Duodenal mucosa (tissue), 2 donors: ENCODE measurements around the gene RAET1G.
A peak's percentile ranks its signal among the peaks of the same experiment; 100 is the strongest.
"Not testable (repeated sequence)": the region's sequence is repeated elsewhere in the genome, so short reads cannot be mapped to it uniquely, and the experiment has no call there.

Experiments
- H3K27ac ChIP-seq: one replicate; pipeline ENCODE4 v1.7.0; 2013; ENCODE audit warnings: low read depth, low read length
- H3K27me3 ChIP-seq, 2 donors: one replicate each; pipeline ENCODE4 v1.7.0; 2013; ENCODE audit warnings: low read length in 2 of 2, control low read depth in 1 of 2; ENCODE audit not compliant: insufficient read depth in 2 of 2, control insufficient read depth in 1 of 2
- H3K36me3 ChIP-seq, 2 donors: one replicate each; pipeline ENCODE4 v1.7.0; 2013; ENCODE audit warnings: low read length in 2 of 2, control low read depth in 1 of 2; ENCODE audit not compliant: insufficient read depth in 2 of 2, control insufficient read depth in 1 of 2
- H3K4me1 ChIP-seq, 2 donors: one replicate each; pipeline ENCODE4 v1.7.0; 2013; ENCODE audit warnings: low read length in 2 of 2, control low read depth in 1 of 2; ENCODE audit not compliant: insufficient read depth in 2 of 2, control insufficient read depth in 1 of 2
- H3K4me3 ChIP-seq, 2 donors: one replicate each; pipeline ENCODE4 v1.7.0; 2013; ENCODE audit warnings: low read length in 2 of 2, low read depth in 1 of 2
- H3K9ac ChIP-seq, 2 donors: one replicate each; pipeline ENCODE4 v1.7.0; 2013; ENCODE audit warnings: low read length in 2 of 2, low read depth in 1 of 2
- H3K9me3 ChIP-seq, 2 donors: one replicate each; pipeline ENCODE4 v1.7.0; 2013; ENCODE audit warnings: low read length in 2 of 2, control low read depth in 1 of 2; ENCODE audit not compliant: control insufficient read depth in 1 of 2

The RAET1G gene, protein sequence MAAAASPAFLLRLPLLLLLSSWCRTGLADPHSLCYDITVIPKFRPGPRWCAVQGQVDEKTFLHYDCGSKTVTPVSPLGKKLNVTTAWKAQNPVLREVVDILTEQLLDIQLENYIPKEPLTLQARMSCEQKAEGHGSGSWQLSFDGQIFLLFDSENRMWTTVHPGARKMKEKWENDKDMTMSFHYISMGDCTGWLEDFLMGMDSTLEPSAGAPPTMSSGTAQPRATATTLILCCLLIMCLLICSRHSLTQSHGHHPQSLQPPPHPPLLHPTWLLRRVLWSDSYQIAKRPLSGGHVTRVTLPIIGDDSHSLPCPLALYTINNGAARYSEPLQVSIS

DNA sequence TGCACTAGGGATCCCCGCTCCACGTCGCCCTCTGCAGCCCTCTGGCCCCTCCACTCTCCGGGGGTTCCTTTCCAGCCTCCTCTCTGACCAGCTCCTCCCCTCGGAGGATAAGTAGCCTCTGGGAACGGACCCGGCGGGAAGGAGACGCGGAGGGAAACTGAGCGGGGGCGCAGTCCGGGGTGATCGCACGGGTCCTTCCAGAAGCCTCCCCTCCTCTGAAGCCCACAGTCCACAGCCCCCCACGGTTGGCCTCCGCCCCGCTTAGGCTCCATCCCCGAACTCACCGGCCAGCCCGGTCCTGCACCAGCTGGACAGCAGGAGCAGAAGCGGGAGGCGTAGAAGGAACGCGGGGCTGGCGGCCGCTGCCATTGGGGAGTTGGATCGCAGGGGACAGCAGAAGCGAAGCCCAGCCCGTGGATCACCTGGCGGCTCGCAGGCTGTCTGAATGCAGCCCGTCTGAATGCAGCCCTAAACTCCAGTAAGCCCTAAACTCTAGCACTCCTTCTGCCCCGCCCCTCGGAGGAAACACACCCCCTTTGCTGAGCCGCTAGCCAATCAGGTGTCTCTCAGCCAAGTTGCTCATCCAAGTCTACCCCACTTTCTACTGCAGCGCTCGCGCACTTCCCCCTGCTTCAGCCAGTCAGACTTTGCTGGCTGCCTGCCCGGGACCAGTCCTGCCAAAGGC, at the start of gene RAET1G:
Gene RAET1G, minus strand, starts transcription at position 480 of the 685 bp plus-strand sequence. Its CDS starts 111 bp downstream, at position 369.
- no peak within 1 kb of the TSS for H3K9ac ChIP-seq
- H3K36me3 ChIP-seq, result no peaks in the 10 kb centered on the region
- H3K27ac ChIP-seq, result no peak within 1 kb of the TSS
- no peaks in the 10 kb centered on the region for H3K9me3 ChIP-seq
- peak within 1 kb of the TSS; percentile 65 to 74 for H3K4me3 ChIP-seq
- peaks cover 4 to 19% of the 10 kb centered on the region in 2 donors for H3K27me3 ChIP-seq
- H3K4me1 ChIP-seq, result peaks cover 7 to 22% of the 10 kb centered on the region in 2 donors

DNA sequence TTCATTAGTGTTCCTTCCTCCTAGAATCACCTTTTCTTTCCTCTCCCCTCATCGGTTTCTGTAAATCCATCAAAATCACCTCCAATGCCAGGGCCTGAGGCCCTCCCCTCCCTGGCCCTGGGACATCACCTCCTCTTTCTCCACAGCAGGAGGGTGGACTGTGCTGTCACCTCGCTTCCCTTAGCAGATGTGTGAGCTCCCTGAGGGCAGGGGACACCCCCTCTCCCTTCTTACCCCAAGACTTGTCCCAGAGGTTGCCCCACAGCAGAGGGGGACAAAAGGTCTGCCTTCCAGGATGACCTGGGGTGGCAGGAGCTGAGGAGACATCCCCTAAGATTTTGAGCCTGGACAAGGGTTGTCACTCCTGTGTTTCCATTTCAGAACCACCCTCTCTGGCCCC, 46.7 kb upstream of the RAET1G start:
- H3K27me3 ChIP-seq, result peaks cover 45 to 52% of the 10 kb centered on the region in 2 donors
- no peak overlapping the region for H3K9ac ChIP-seq
- peaks cover 1 to 7% of the 10 kb centered on the region in 2 donors for H3K4me1 ChIP-seq
- no peak overlapping the region for H3K4me3 ChIP-seq
- H3K27ac ChIP-seq, result no peak overlapping the region
- H3K36me3 ChIP-seq, result no peaks in the 10 kb centered on the region
- no peaks in the 10 kb centered on the region for H3K9me3 ChIP-seq

DNA sequence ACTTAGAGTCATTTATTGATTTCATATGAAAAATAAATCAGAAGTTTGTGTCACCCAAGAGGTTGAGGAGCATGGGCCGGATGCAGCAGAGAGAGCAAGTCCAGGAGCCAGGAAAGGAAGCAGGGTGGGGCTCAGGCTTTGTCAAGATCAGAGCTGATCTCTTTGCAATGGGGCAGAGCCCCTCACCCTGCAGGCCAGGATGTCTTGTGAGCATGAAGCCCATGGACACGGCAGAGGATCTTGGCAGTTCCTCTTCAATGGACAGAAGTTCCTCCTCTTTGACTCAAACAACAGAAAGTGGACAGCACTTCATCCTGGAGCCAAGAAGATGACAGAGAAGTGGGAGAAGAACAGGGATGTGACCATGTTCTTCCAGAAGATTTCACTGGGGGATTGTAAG, 46.0 kb upstream of the RAET1G start:
- not testable (repeated sequence) for H3K36me3 ChIP-seq, H3K9ac ChIP-seq, H3K9me3 ChIP-seq, H3K4me3 ChIP-seq, H3K27ac ChIP-seq
- H3K27me3 ChIP-seq, result peaks cover 45 to 52% of the 10 kb centered on the region in 2 donors
- H3K4me1 ChIP-seq, result peaks cover 7 to 15% of the 10 kb centered on the region in 2 donors

DNA sequence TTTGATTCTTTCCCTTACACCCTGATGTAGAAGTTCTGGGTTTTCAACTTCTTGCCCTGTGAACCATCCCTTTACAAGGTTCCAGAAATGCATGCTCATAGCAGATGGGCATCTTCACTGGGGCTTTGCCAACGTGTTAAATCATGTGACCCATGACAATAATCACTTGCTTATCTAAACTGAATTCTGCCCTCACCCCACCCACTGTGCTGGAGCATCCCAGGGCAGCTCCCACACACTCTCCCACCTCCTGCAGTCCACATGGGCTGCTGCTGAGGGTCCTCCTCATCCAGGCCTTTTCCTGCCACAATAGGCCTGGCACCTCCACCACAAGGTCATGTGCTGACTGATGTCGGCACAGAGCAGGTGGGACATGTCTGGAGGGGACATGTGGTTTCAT, 45.1 kb upstream of the RAET1G start:
- not testable (repeated sequence) for H3K9me3 ChIP-seq, H3K9ac ChIP-seq, H3K4me3 ChIP-seq, H3K27ac ChIP-seq, H3K36me3 ChIP-seq
- Histone ChIP-seq H3K27me3 (peaks cover 47 to 53% of the 10 kb centered on the region in 2 donors), H3K4me1 (peaks cover 7 to 22% of the 10 kb centered on the region in 2 donors)

DNA sequence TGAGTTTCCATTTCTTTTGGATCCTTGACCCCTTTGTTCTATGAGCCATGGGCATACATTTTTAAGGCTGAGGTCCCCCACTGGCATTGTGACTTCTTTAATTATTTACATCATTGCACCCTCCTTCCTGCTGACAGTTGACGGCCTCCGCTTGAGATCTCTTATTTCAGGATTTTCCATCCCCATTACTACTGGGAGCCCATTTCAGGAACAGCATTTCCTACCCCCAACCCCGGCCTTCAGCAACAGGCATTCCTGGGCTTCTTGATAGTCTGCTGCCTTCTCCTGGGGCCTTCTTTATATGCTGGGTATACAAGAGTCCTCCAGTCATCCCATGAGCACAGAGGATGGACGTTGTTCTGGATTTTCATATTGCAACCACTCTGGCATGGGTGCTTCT, 44.7 kb upstream of the RAET1G start:
- no peak overlapping the region for H3K4me3 ChIP-seq
- H3K27me3 ChIP-seq, result peaks cover 51 to 53% of the 10 kb centered on the region in 2 donors
- no peak overlapping the region for H3K27ac ChIP-seq
- H3K9ac ChIP-seq, result no peak overlapping the region
- peaks cover 7 to 23% of the 10 kb centered on the region in 2 donors for H3K4me1 ChIP-seq
- H3K9me3 ChIP-seq, result no peaks in the 10 kb centered on the region
- no peaks in the 10 kb centered on the region for H3K36me3 ChIP-seq

DNA sequence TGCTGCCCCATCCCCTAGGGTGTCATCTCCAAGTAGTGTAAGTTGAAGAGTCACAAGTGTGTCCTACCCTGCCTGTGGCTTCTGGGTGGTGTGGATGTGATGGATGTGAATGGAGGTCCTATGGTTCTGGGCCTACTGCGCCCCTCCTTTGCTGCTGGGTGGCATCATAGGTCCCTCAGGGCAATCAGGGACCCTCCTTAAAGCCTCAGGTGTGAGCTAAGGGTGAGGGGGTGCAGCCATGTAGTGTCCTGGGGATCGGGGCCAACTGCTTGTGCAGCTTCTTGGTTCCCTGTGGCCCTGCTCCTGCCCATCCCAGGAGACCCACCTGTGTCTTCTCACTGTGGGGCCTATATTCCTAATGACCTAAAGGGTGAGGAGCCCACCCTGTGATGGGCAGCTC, 43.4 kb upstream of the RAET1G start:
- peaks cover 58 to 63% of the 10 kb centered on the region in 2 donors for H3K27me3 ChIP-seq
- H3K4me1 ChIP-seq, result peaks cover 7 to 23% of the 10 kb centered on the region in 2 donors
- not testable (repeated sequence) for H3K36me3 ChIP-seq, H3K27ac ChIP-seq, H3K9ac ChIP-seq, H3K4me3 ChIP-seq, H3K9me3 ChIP-seq

DNA sequence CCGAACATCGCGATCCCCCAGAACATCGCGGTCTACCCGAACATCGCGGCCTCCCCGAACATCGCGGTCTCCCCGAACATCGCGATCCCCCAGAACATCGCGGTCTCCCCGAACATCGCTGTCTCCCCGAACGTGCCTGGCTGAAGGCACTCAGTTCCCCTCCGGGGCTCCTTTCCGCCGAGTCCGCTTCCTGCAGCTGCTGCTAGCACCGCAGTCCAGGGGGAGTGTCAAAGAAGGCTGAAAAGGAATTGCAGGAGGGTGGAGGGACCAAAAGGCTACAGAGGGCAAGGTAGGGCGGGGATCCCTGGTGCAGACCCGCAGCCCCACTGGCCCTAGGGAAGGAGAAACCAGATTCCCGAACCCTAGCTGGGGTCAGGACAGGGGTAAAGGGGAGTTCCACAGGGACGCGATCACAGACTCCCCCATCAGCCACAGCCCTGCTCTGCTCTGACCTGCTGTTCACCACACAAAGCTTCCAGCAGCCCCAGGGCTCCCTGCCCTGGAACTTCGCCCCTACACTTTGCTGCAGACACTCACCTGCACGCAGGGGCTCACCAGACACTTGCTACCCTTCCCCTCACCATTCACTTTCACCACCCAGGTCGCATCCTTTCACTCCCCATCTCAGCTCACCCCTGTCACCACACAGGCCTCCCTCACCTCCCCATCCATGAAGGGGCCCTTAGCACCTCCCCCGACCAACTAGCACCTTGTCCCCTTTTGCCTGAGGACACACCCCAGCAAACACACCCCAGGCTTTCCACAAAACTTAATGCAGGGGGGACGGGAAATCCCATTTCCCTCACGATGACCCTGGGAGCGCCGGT, 42.5 kb upstream of the RAET1G start:
- peak overlapping the region; percentile 59 to 68 for H3K4me3 ChIP-seq
- H3K9ac ChIP-seq, result no peak overlapping the region
- peaks cover 7 to 23% of the 10 kb centered on the region in 2 donors for H3K4me1 ChIP-seq
- no peak overlapping the region for H3K27ac ChIP-seq
- no peaks in the 10 kb centered on the region for H3K36me3 ChIP-seq
- H3K27me3 ChIP-seq, result peaks cover 61 to 68% of the 10 kb centered on the region in 2 donors
- H3K9me3 ChIP-seq, result no peaks in the 10 kb centered on the region

DNA sequence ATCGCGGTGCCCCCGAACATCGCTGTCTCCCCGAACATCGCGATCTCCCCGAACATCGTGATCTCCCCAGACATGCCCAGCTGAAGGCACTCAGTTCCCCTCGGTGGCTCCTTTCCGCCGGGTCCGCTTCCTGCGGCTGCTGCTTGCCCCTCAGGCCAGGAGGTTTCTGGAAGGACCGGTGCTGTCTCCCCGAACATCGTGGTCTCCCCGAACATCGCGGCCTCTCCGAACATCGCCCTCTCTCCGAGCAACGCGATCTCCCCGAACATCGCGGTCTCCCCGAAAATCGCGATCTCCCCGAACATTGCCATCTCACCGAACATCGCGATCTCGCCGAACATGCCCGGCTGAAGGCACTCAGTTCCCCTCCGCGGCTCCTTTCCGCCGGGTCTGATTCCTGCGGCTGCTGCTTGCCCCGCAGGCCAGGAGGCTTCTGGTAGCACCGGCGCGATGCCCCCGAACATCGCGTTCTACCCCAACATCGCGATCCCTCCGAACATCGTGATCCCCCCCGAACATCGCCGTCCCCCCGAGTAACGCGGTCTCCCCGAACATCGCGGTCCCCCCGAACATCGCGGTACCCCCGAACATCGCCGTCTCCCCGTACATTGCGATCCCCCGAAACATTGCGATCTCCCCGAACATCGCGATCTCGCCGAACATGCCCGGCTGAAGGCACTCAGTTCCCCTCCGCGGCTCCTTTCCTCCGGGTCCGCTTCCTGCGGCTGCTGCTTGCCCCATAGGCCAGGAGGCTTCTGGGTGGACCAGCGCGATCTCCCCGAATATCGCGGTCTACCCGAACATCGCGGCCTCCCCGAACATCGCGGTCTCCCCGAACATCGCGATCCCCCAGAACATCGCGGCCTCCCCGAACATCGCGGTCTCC, 41.6 kb upstream of the RAET1G start:
- no peak overlapping the region for H3K9ac ChIP-seq
- H3K9me3 ChIP-seq, result no peaks in the 10 kb centered on the region
- H3K4me1 ChIP-seq, result peaks cover 7 to 23% of the 10 kb centered on the region in 2 donors
- H3K4me3 ChIP-seq, result peak overlapping the region; percentile 59 to 68
- H3K27ac ChIP-seq, result no peak overlapping the region
- no peaks in the 10 kb centered on the region for H3K36me3 ChIP-seq
- H3K27me3 ChIP-seq, result peaks cover 59 to 62% of the 10 kb centered on the region in 2 donors

DNA sequence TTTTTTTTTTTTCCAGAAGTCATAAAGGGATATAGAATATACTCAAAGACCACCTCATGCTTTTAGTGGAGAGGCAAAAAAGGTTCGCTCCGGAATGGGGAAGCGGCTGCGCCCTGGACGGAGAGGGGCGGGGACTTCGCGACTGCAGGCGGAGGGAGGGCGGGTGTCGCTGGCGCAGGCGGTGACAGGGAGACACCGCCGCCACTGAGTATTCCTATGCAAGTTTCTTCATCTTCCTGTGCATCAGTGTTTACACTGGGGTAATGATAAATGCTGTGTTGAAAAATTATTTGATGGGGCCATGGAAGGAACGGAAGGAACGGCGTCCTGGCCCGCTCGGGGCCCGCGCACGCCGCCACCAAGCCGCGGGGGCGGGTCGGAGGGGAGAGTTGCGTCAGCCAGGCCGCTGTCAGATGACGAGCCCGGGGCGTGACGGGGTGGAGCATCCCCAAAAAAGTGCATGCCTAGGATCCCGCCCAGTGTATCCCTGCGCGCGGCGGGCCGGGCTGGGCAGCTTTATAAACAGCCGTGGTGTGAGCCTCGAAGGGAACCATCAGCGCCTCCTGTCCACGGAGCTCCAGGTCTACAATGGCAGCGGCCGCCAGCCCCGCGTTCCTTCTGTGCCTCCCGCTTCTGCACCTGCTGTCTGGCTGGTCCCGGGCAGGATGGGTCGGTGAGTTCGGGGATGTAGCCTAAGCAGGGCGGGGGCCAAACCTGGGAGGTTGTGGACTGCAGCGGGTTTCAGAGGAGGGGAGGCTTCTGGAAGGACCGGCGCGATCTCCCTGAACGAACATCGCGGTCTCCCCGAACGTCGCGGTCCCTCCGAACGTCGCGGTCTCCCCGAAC, 40.8 kb upstream of the RAET1G start, which contains the start of gene ULBP1:
Gene ULBP1, plus strand, starts transcription at position 482 of the 846 bp plus-strand sequence. Its CDS starts 107 bp downstream, at position 589.
- H3K27me3 ChIP-seq, result peaks cover 60 to 64% of the 10 kb centered on the region in 2 donors
- H3K27ac ChIP-seq, result no peak within 1 kb of the TSS
- no peak within 1 kb of the TSS for H3K9ac ChIP-seq

More for the DNA sequence above, 40.8 kb upstream of the RAET1G start, which contains the start of gene ULBP1:
- Histone ChIP-seq H3K36me3 (no peaks in the 10 kb centered on the region), H3K4me3 (peak within 1 kb of the TSS; percentile 59 to 68), H3K4me1 (peaks cover 7 to 23% of the 10 kb centered on the region in 2 donors), H3K9me3 (no peaks in the 10 kb centered on the region)
